Measurements from ENCODE around the gene RNF144A.

DNA sequence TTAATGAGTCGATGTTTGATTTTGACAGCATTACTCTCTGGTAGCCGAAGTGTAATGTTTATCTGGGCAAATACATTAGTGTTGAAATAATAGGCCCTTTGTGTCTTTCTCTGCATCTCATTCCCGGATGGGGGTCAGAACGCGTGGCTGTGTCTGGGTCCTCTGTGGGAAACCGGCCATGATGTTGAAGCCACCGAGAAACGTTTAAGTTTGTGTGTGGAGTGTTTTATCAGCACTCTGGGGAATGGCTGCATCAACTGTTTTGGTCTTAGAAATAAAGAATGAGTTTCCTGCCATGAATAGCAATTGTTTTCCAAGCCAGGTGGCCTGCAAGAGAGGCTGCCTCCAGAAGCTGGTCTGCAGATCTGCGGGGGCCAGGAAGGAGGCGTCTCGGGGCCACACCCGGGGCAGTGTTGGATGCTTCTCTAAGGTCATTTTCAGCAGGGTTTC lies 69.7 kb downstream of the RNF144A start:
- TF ChIP-seq, protein P1, sequence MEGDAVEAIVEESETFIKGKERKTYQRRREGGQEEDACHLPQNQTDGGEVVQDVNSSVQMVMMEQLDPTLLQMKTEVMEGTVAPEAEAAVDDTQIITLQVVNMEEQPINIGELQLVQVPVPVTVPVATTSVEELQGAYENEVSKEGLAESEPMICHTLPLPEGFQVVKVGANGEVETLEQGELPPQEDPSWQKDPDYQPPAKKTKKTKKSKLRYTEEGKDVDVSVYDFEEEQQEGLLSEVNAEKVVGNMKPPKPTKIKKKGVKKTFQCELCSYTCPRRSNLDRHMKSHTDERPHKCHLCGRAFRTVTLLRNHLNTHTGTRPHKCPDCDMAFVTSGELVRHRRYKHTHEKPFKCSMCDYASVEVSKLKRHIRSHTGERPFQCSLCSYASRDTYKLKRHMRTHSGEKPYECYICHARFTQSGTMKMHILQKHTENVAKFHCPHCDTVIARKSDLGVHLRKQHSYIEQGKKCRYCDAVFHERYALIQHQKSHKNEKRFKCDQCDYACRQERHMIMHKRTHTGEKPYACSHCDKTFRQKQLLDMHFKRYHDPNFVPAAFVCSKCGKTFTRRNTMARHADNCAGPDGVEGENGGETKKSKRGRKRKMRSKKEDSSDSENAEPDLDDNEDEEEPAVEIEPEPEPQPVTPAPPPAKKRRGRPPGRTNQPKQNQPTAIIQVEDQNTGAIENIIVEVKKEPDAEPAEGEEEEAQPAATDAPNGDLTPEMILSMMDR (IDR thresholded peaks at IDR 0.05): no peak
- TF ChIP-seq EP300 (IDR thresholded peaks at IDR 0.05) (no peak), POLR2AphosphoS5 (IDR thresholded peaks at IDR 0.05) (no peak)

Data from stomach (tissue), 4 donors.